Rectal smooth muscle tissue (tissue), 1 donor: ENCODE data around the gene CFAP210.
"Not testable (repeated sequence)": the region's sequence is repeated elsewhere in the genome, so short reads cannot be mapped to it uniquely, and the experiment has no call there.

Source experiments
- H3K27ac ChIP-seq: one replicate; pipeline ENCODE4 v1.7.0; 2013; ENCODE audit warnings: low read depth, low read length, inconsistent platforms
- H3K27me3 ChIP-seq: one replicate; pipeline ENCODE4 v1.7.0; 2013; ENCODE audit warnings: low read length; ENCODE audit not compliant: control insufficient read depth, insufficient read depth
- H3K36me3 ChIP-seq: one replicate; pipeline ENCODE4 v1.7.0; 2013; ENCODE audit warnings: low read length; ENCODE audit not compliant: control insufficient read depth, insufficient read depth
- H3K4me1 ChIP-seq: one replicate; pipeline ENCODE4 v1.7.0; 2013; ENCODE audit warnings: low read length; ENCODE audit not compliant: control insufficient read depth, insufficient read depth
- H3K4me3 ChIP-seq: one replicate; pipeline ENCODE4 v1.7.0; 2013; ENCODE audit warnings: low read length
- H3K9ac ChIP-seq: one replicate; pipeline ENCODE4 v1.7.0; 2013; ENCODE audit warnings: low read length

The CFAP210 gene

DNA sequence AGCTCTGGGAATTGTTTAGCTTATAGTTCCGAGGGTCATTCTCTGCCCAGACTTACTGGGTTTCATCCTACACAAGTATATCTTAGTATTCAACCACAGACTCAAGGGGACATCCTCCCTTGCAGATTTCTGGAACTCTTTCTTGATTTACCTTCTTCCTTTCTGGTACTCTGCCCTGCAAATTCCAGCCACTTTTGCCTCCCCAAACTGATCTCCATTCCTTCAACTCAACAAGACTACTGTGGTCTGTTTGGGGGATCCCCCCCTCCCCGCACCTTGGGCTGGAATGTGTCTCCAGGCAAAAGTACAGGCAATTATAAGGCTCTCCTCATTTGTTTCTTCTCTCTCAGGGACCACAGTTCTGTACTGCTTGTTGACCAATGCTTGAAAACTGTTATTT, 13.4 kb upstream of the CFAP210 start:
- Histone ChIP-seq H3K4me3 (no peak overlapping the region), H3K27ac (no peak overlapping the region), H3K36me3 (no peaks in the 10 kb centered on the region), H3K27me3 (no peaks in the 10 kb centered on the region), H3K4me1 (peaks cover 10% of the 10 kb centered on the region), H3K9ac (no peak overlapping the region)

DNA sequence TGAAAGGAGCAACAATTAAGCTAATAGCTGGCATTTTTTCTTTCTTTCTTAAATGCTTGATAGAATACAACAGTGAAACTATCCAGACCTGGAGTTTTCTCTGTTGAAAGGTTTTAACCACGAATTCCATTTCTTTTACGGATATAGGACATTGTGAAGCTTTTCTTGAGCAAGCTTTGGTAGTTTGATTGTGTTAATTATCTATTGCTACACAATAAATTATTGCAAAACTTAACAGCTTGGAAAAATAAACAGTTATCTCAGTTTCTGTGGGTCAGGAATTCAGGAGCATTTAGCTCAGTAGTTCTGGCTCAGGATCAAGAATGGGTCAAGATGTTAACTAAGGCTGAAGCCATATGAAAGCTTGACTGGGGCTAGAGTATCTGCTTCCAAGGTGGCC, 11.7 kb upstream of the CFAP210 start:
- Histone ChIP-seq H3K4me3 (no peak overlapping the region), H3K27ac (no peak overlapping the region), H3K36me3 (no peaks in the 10 kb centered on the region), H3K27me3 (no peaks in the 10 kb centered on the region), H3K9ac (no peak overlapping the region), H3K4me1 (peaks cover 10% of the 10 kb centered on the region)

DNA sequence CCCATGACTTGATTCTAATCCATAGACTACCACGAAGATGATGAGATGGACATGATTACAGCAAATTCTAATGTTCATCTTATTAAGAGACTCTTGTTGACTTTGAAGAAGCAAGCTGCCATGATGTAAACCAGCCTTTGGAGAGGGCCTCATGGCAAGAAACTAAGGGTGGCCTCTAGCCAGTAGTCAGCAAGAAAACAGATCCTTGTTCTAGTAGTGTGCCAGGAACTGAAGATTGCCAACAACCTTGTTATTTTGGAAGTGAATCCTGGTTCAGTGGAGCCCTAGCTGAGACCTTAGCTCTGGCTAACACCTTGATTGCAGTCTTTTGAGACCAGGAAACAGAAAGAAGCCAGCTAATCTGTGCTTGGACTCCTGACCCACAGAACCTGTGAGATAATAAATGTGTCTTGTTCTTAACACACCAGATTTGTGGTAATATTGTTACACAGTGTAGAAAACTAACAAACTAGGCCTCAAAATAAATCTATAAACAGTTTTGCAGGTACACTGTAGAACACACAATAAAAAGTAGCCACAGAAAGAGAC, 10.0 kb upstream of the CFAP210 start:
- no peaks in the 10 kb centered on the region for H3K36me3 ChIP-seq
- no peak overlapping the region for H3K9ac ChIP-seq
- peaks cover 10% of the 10 kb centered on the region for H3K4me1 ChIP-seq
- H3K27me3 ChIP-seq = no peaks in the 10 kb centered on the region
- H3K4me3 ChIP-seq = no peak overlapping the region
- peak overlapping the region; percentile 48 for H3K27ac ChIP-seq

DNA sequence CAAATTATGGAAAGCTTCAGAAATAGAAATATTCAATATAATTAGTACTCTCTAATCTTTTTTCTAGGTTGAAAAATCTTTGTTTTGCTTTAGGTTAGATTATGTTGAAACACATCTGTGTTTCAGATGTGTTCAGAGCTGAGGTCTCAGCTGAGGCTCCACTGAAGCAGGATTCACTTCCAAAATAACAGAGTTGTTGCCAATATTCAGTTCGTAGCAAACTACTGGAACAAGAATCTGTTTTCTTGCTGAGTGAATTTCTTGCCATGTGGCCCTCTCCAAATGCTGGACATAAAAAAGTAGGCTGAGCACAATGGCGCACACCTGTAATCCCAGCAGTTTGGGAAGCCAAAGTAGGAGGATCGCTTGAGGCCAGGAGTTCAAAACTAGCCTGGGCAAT, 8.8 kb upstream of the CFAP210 start:
- Histone ChIP-seq H3K4me1 (peaks cover 10% of the 10 kb centered on the region), H3K27ac (peak overlapping the region; percentile 14), H3K36me3 (no peaks in the 10 kb centered on the region), H3K27me3 (no peaks in the 10 kb centered on the region), H3K4me3 (no peak overlapping the region), H3K9ac (no peak overlapping the region)

- H3K36me3 ChIP-seq, H3K27me3 ChIP-seq, H3K27ac ChIP-seq, H3K4me3 ChIP-seq, H3K4me1 ChIP-seq, H3K9ac ChIP-seq: not testable (repeated sequence)
Measured at GRCh38 chr2:169699173-169699572, 5.0 kb upstream of the CFAP210 start.

GRCh38 chr2:169696381-169696780, 2.2 kb upstream of the CFAP210 start:
- Histone ChIP-seq H3K4me1 (peaks cover 5% of the 10 kb centered on the region), H3K27ac (no peak overlapping the region), H3K27me3 (no peaks in the 10 kb centered on the region), H3K4me3 (no peak overlapping the region), H3K36me3 (no peaks in the 10 kb centered on the region), H3K9ac (no peak overlapping the region)

DNA sequence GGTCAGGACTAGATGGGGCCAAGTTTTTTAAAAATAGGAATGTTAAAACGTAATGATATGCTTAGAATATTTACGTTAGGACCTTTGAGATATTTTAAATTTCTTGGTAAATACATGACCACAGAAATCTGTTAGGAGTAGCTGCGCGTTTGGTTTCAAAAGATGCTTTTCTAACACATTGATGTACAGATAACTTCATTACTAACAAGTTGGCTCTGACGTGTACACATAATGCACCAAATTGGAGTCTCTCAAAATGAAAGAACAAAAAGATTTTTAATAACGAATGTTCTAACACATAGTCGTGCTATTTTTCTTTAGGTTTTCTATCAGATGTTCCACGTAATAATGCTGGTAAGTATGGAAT, 672 bp upstream of the CFAP210 start:
- H3K4me1 ChIP-seq = peaks cover 5% of the 10 kb centered on the region
- no peaks in the 10 kb centered on the region for H3K27me3 ChIP-seq
- H3K9ac ChIP-seq = peak overlapping the region; percentile 88
- H3K27ac ChIP-seq = peak overlapping the region; percentile 93
- H3K36me3 ChIP-seq = no peaks in the 10 kb centered on the region
- H3K4me3 ChIP-seq = peak overlapping the region; percentile 92

- Histone ChIP-seq H3K4me1 (peaks cover 5% of the 10 kb centered on the region), H3K27ac (no peak overlapping the region), H3K9ac (no peak overlapping the region), H3K4me3 (peak overlapping the region; percentile 92), H3K36me3 (no peaks in the 10 kb centered on the region), H3K27me3 (no peaks in the 10 kb centered on the region)
Measured at GRCh38 chr2:169693360-169693759, 845 bp downstream of the CFAP210 start.

DNA sequence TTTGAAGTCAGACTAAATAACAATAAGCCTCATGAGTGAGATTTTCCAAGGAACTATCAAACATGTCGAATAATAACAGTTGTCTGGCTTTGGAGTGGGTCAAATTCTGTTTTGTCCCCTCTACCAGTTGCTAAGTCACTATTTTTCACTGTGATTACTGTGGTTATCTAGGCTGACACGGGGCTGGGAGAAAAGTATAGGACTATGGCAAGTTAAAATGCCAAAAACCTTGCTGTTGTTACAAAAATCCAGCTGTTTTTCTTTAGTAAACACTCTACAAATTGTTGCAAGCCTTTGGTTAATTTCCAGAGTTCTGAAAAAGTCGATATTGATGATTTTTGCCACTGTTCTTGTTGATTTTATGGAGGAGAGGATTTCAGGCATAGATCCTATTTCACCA, 1.5 kb downstream of the CFAP210 start:
- Histone ChIP-seq H3K27me3 (no peaks in the 10 kb centered on the region), H3K4me1 (peaks cover 5% of the 10 kb centered on the region), H3K36me3 (no peaks in the 10 kb centered on the region), H3K27ac (no peak overlapping the region), H3K9ac (no peak overlapping the region), H3K4me3 (no peak overlapping the region)

GRCh38 chr2:169690958-169691357, 3.2 kb downstream of the CFAP210 start:
- no peak overlapping the region for H3K27ac ChIP-seq
- no peak overlapping the region for H3K4me3 ChIP-seq
- H3K4me1 ChIP-seq = peaks cover 5% of the 10 kb centered on the region
- H3K36me3 ChIP-seq = no peaks in the 10 kb centered on the region
- H3K9ac ChIP-seq = no peak overlapping the region
- no peaks in the 10 kb centered on the region for H3K27me3 ChIP-seq

- H3K9ac ChIP-seq, H3K27me3 ChIP-seq, H3K36me3 ChIP-seq, H3K4me3 ChIP-seq, H3K4me1 ChIP-seq, H3K27ac ChIP-seq: not testable (repeated sequence)
Measured at GRCh38 chr2:169687943-169688342, 6.3 kb downstream of the CFAP210 start.

GRCh38 chr2:169686825-169687224, 7.4 kb downstream of the CFAP210 start:
- not testable (repeated sequence) for H3K9ac ChIP-seq, H3K36me3 ChIP-seq, H3K4me1 ChIP-seq, H3K27me3 ChIP-seq, H3K27ac ChIP-seq, H3K4me3 ChIP-seq

- not testable (repeated sequence) for H3K36me3 ChIP-seq, H3K4me3 ChIP-seq, H3K27ac ChIP-seq, H3K27me3 ChIP-seq, H3K4me1 ChIP-seq, H3K9ac ChIP-seq
Measured at GRCh38 chr2:169684712-169685111, 9.5 kb downstream of the CFAP210 start.
